ENCODE results near the gene SAMHD1. TPM values are rescaled to one million over a fixed set of nuclear protein-coding genes. Genes with fewer than 3 reads are reported as not detected.
"Not testable (repeated sequence)": the region's sequence is repeated elsewhere in the genome, so short reads cannot be mapped to it uniquely, and the experiment has no call there.

SAMHD1 gene
- total and polyA plus RNA-seq, 2 donors from 2014 or later = 13.7 to 94.1 TPM

GRCh38 chr20:36941401-36941835, 10.1 kb downstream of the SAMHD1 start:
- DNase-seq (no peak), FAIRE-seq (no peak)
- no peak overlapping the region for H3K27ac ChIP-seq (ENCODE audit: low read depth in 2 of 2, low read length in 2 of 2)
- no peak overlapping the region for H3K9ac ChIP-seq (ENCODE audit: low read length in 3 of 3)
- peaks cover 0 to 2% (median 0%) of the 10 kb centered on the region in 3 donors for H3K4me1 ChIP-seq (ENCODE audit: control insufficient read depth in 2 of 3, insufficient read depth in 2 of 3, low read depth in 1 of 3, low read length in 3 of 3)
- no peak for TF ChIP-seq CTCF (IDR thresholded peaks at IDR 0.05; ENCODE audit: borderline replicate concordance, extremely low read depth, insufficient read depth)
- H3K27me3 ChIP-seq (ENCODE audit: control insufficient read depth, insufficient read depth, low read length) = no peaks in the 10 kb centered on the region
- intact Hi-C loops (cut with DNase I) = no loop called here
- no peaks in the 10 kb centered on the region for H3K36me3 ChIP-seq (ENCODE audit: control insufficient read depth in 2 of 3, insufficient read depth in 3 of 3, low read length in 3 of 3)
- no peak overlapping the region for H3K4me3 ChIP-seq (ENCODE audit: low read length in 3 of 3)
- no peaks in the 10 kb centered on the region for H3K9me3 ChIP-seq (ENCODE audit: control insufficient read depth in 2 of 3, insufficient read depth in 1 of 3, low read length in 3 of 3)

GRCh38 chr20:36937402-36937770, 14.1 kb downstream of the SAMHD1 start:
- Histone ChIP-seq H3K27ac (ENCODE audit: low read depth in 2 of 2, low read length in 2 of 2) (no peak overlapping the region), H3K36me3 (ENCODE audit: control insufficient read depth in 2 of 3, insufficient read depth in 3 of 3, low read length in 3 of 3) (peaks cover 0 to 2% (median 0%) of the 10 kb centered on the region in 3 donors), H3K9me3 (ENCODE audit: control insufficient read depth in 2 of 3, insufficient read depth in 1 of 3, low read length in 3 of 3) (no peaks in the 10 kb centered on the region), H3K9ac (ENCODE audit: low read length in 3 of 3) (no peak overlapping the region), H3K4me3 (ENCODE audit: low read length in 3 of 3) (no peak overlapping the region), H3K4me1 (ENCODE audit: control insufficient read depth in 2 of 3, insufficient read depth in 2 of 3, low read depth in 1 of 3, low read length in 3 of 3) (no peaks in the 10 kb centered on the region), H3K27me3 (ENCODE audit: control insufficient read depth, insufficient read depth, low read length) (no peaks in the 10 kb centered on the region)
- FAIRE-seq = no peak
- TF ChIP-seq CTCF (IDR thresholded peaks at IDR 0.05; ENCODE audit: borderline replicate concordance, extremely low read depth, insufficient read depth) = no peak
- intact Hi-C loops (cut with DNase I) = no loop called here
- DNase-seq = no peak

- H3K27ac ChIP-seq (ENCODE audit: low read depth in 2 of 2, low read length in 2 of 2); H3K4me1 ChIP-seq (ENCODE audit: control insufficient read depth in 2 of 3, insufficient read depth in 2 of 3, low read depth in 1 of 3, low read length in 3 of 3); intact Hi-C loops (cut with DNase I); DNase-seq; H3K9me3 ChIP-seq (ENCODE audit: control insufficient read depth in 2 of 3, insufficient read depth in 1 of 3, low read length in 3 of 3); H3K27me3 ChIP-seq (ENCODE audit: control insufficient read depth, insufficient read depth, low read length); H3K4me3 ChIP-seq (ENCODE audit: low read length in 3 of 3); H3K36me3 ChIP-seq (ENCODE audit: control insufficient read depth in 2 of 3, insufficient read depth in 3 of 3, low read length in 3 of 3); H3K9ac ChIP-seq (ENCODE audit: low read length in 3 of 3); FAIRE-seq: not testable (repeated sequence)
These were observed 14.6 kb downstream of the SAMHD1 start for GRCh38 chr20:36936761-36937401.

GRCh38 chr20:36936341-36936740, 15.2 kb downstream of the SAMHD1 start:
- Histone ChIP-seq H3K27ac (ENCODE audit: low read depth in 2 of 2, low read length in 2 of 2) (no peak overlapping the region), H3K4me3 (ENCODE audit: low read length in 3 of 3) (no peak overlapping the region), H3K9ac (ENCODE audit: low read length in 3 of 3) (no peak overlapping the region), H3K9me3 (ENCODE audit: control insufficient read depth in 2 of 3, insufficient read depth in 1 of 3, low read length in 3 of 3) (no peaks in the 10 kb centered on the region), H3K27me3 (ENCODE audit: control insufficient read depth, insufficient read depth, low read length) (no peaks in the 10 kb centered on the region), H3K4me1 (ENCODE audit: control insufficient read depth in 2 of 3, insufficient read depth in 2 of 3, low read depth in 1 of 3, low read length in 3 of 3) (no peaks in the 10 kb centered on the region), H3K36me3 (ENCODE audit: control insufficient read depth in 2 of 3, insufficient read depth in 3 of 3, low read length in 3 of 3) (peaks cover 0 to 2% (median 0%) of the 10 kb centered on the region in 3 donors)
- TF ChIP-seq CTCF (IDR thresholded peaks at IDR 0.05; ENCODE audit: borderline replicate concordance, extremely low read depth, insufficient read depth) = no peak
- DNase-seq (no peak), FAIRE-seq (no peak)
- intact Hi-C loops (cut with DNase I) = no loop called here

GRCh38 chr20:36933571-36933970, 17.9 kb downstream of the SAMHD1 start:
- intact Hi-C loops (cut with DNase I); H3K4me1 ChIP-seq (ENCODE audit: control insufficient read depth in 2 of 3, insufficient read depth in 2 of 3, low read depth in 1 of 3, low read length in 3 of 3); H3K4me3 ChIP-seq (ENCODE audit: low read length in 3 of 3); H3K27ac ChIP-seq (ENCODE audit: low read depth in 2 of 2, low read length in 2 of 2); DNase-seq; H3K27me3 ChIP-seq (ENCODE audit: control insufficient read depth, insufficient read depth, low read length); H3K9ac ChIP-seq (ENCODE audit: low read length in 3 of 3); H3K9me3 ChIP-seq (ENCODE audit: control insufficient read depth in 2 of 3, insufficient read depth in 1 of 3, low read length in 3 of 3); FAIRE-seq; H3K36me3 ChIP-seq (ENCODE audit: control insufficient read depth in 2 of 3, insufficient read depth in 3 of 3, low read length in 3 of 3): not testable (repeated sequence)

Measured in kidney (tissue), 14 donors.